GM19395 (cell line): Measurements from ENCODE around the gene BCL2L12.

Experiments used
- ATAC-seq: cut with Tn5 transposase; IDR thresholded peaks from one replicate; pipeline ENCODE4 v1.9.1; 2021; ENCODE audit warnings: mild to moderate bottlenecking, moderate library complexity; ENCODE audit not compliant: unreplicated experiment

Gene BCL2L12

DNA sequence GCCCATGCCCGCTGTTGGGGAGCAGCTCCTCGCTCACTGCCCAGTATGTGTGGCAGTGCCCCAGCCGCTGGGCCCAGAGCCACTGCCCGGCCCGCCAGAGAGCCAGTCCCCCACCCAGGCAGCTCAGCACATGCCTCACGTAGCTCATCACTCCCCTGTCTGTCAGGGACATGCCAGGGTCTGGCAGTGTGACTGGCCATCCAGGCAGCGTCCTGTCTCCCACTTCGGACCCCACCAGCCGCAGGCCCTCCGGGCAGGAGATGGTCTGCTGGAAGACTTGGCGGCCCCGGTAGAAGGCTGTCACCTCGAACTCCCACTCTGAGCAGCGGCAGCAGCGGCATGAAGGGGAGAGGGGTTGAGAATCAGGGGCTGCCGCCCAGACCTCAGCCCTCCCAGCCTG lies 3.7 kb upstream of the BCL2L12 start:
- ATAC-seq, result no peak

DNA sequence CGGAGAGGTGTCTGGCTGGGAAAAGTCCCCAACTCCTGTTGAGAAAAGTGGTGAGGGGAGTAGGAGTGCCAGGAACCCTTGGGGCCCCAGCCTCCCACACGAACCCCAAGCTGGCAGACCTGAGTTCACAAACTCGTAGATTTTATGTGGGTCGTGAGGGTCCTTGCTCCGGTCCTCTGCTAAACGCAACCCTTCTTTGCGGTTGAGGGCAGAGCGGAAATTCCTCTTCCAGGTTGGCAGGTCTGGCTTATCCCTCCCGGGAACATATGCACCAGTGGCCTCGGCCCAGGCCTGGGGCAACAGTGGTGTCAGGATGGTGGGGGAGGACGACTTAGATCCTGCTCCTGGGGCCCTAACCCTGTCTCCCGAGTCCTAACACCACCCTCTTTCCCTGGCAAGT lies 2.5 kb upstream of the BCL2L12 start:
- ATAC-seq, result no peak

GRCh38 chr19:49664171-49665035 lies 1.3 kb upstream of the BCL2L12 start:
- ATAC-seq, result peak; percentile 4

DNA sequence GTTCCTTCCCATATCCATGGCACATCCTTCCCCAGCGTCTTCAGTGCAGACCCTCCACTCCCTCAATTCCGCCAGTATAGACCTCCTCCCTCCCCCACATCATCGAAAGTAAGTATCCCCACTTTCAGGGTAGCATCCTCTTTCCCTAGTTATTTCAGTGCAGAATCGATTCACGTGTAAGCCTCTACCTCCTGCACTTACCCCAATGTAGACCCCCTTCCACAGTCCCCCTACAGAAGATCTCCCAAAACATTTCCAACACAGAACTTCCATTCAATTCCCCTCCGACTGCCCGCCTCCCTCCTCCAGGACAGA lies 740 bp upstream of the BCL2L12 start:
- ATAC-seq, result peak; percentile 1

GRCh38 chr19:49666120-49666444 lies 349 bp downstream of the BCL2L12 start:
- ATAC-seq, result peak; percentile 17

DNA sequence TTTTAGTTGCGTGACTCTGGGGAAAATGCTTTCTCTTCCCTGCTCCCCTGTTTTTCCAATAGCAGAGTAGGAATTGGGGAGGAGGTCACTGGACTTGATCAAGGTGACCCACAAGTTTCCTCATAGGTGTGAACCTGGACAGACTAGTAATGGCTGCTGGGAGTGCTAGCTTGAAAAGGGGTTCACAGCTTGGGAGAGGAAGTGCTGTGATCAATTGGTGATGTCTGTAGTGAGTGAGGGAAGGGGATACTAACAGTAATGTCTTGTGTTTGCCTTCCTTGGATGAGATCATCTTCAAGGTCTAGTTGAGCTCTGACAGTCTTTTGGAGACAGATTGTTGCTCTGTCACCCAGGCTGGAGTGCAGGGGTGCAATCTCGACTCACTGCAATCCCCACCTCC lies 1.7 kb downstream of the BCL2L12 start:
- no peak for ATAC-seq

DNA sequence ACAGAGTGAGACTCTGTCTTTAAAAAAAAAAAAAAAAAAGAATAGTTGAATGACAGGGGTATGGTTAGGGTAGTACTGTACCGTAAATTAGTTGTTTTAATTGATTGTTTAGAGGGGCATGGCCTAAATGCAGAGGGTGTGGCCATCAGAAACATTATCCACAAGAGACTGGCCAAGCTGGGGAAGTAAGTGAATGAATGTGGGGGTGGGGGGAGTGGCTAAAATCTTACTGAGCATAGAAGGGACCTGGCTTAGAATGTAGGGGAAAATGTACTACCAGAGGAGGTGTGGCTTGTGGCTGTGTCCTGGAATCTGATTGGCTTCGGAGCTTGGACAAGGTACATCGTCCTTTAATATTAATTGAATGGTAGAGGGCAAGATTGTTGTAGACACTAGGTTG lies 3.8 kb downstream of the BCL2L12 start:
- ATAC-seq, result no peak

DNA sequence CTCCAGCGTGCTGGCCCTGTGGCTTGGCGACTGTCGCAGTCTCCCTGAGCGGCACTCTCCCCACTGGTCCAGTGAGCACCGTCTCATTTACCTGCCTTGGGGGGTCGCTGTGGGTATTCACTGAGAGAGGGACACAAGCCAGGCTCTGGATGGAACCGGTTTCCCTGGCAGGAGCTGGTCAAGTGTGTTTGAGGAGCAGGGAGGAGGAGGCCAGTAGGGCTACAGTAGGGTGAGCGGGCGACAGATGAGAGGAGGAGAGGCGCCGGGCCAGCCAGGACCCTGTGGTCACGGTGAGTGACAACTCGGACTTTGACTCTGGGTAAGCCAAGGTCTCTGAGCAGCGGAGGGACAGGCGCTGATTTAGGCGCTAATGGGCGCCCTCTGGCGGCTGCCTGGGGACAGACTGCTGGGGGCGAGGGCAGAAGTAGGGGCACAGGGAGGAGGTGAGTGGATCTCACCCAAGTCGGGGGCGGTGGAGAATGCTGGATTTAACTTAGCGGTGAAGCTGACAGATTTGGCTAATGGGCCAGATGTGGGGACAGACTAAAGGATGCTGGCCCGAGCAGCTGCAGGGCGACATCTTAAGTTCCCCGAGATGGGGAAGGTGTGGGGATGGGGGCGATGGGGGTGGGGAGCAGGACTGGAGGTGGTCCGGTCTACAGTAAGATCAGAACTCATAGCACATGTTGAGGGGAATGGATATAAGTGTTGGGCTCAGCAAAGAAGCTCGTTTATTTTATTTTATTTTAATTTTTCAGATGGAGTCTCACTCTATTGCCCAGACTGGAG lies 6.6 kb downstream of the BCL2L12 start:
- ATAC-seq, result no peak

DNA sequence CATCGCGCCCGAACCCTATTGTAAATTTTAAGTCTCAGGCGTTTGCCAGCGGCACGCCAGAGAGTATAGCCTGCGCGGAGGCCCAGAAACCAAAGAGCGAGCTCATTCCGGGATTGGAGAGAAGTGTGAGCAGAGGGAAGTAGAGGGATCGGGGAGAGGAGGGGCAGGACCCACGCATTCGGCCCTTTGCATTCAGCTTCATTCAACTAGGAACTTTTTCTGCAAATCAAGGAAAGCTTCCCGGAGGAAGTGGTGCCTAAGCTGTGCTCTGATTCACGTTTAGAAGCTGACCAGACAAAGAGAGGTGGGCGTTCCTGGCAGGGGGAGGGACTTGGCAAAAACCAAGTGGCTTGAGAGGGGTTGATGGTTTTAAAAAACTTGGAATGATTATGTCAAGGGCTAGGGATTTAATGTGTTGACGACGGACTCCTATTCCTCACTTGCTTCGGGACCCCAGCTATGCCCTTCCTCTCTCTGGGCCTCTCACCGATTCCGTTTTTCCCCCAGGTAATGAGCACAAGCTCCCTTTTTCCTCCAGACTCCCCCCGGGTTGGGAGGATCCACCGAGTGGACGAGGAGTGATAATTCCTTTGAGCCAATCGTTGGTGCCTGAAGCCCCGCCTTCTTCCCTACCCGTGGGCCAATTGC lies 10.5 kb downstream of the BCL2L12 start:
- peak; percentile 32 for ATAC-seq

DNA sequence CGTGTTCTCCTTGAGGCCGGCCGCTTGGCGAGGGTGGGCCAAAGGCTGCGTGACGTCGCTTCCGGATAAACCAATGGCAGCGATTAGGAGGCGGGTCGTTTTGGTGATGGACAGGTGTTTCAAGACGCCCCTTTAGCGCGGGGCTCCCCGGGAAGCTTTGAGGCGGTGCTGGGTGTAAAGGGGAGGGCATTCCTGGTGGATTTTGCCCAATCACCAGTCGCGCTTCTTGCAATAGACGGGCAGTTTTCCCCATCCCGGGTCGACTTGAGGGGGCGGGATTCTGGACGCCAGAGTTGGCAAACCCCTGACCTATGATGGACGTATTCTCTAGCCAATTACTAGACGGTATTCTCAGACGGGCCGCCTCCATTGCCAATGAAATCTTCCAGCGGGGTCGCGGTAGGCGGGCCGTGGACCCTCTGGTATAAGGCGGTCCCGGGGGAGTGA lies 11.1 kb downstream of the BCL2L12 start:
- ATAC-seq, result peak; percentile 66

GRCh38 chr19:49677231-49677900 lies 11.6 kb downstream of the BCL2L12 start, which contains the start of gene PRMT1:
Gene PRMT1, plus strand, starts transcription at chr19:49677271. Its CDS starts 10 bp downstream, at chr19:49677281.
- ATAC-seq, result no peak

DNA sequence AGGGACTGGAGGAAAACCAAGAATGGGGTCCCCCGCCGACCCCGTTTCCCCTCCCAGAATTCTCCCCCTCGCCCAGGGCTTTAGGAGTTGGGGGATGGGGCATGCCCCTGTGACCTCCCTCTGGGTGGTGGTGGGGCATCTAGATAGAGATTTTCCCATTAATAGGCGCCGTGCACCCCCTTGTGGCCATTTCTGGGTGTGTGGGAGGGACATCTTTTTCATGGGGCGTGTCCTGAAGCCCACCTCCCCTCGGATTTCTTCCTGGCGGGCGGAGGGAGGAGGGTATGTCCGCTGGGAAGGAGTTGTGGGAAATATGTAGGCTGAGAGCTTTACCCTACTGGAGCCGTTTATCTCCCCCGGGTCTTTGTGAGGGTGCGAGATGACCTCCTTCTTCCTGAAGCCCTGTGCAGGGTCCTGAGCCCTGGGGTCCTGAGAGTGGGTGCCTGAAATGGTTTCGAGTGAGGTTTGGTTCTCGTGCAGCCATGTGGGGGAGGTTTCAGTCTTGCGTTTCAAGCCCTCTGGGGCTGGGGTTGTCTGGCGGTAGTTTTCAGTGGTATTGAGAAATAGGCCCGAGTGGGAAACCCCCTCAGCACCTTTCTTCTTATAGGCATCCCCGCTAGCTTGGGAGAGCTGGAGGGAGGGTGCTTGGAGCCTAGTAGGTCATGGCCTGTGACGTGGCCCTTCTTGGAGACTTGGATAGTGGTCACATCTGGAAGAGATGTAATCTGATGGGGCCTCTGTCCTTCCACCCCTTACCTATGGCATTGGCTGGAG lies 12.4 kb downstream of the BCL2L12 start:
- ATAC-seq, result no peak

DNA sequence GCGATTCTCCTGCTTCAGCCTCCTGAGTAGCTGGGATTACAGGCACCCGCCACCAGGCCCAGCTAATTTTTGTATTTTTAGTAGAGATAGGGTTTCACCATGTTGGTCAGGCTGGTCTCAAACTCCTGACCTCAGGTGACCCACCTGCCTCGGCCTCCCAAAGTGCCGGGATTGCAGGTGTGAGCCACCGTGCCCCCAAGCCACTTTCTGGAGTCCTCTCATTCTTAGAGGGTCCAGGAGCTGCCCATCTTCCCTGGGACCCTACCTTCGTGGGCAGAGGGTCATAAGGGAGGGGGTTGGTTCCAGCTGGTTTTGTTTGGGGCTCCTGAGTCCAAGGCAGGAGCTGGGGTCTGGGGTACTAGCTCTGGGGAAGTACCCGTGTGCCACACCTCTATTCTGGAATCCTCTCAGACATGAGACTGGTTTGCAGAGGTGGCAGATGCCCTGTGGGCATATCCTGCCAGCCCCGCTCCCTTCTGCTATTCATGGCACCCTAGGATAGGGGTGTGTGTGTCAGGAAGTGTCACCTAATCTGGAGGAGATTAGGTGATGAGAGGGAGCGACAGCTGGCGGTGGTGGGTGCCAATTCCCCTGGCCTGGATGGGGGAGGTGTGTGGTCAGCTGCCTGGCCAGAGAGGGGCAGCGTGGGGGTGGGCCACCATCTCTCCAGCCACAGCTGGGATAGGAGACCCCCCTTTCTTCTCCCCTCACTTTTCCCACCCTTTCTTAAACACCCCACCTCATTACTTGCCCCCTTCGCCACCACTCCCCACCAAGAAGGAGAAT lies 13.4 kb downstream of the BCL2L12 start:
- no peak for ATAC-seq

GRCh38 chr19:49679771-49680413 lies 14.2 kb downstream of the BCL2L12 start:
- no peak for ATAC-seq

- ATAC-seq, result no peak
Observed at GRCh38 chr19:49680421-49681351, 15.0 kb downstream of the BCL2L12 start.

DNA sequence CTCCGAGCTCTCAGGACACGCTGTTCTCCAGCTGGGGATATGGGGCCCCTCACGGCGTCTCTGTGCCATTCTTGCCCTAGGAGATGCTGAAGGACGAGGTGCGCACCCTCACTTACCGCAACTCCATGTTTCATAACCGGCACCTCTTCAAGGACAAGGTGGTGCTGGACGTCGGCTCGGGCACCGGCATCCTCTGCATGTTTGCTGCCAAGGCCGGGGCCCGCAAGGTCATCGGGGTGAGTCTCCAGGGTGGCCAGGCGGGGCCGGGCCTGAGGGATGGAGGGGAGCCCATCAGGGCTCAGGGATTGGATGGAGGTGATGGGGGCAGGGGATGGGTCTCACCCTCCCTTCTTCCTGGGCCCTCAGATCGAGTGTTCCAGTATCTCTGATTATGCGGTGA lies 16.1 kb downstream of the BCL2L12 start:
- ATAC-seq, result no peak

GRCh38 chr19:49682274-49682673 lies 16.5 kb downstream of the BCL2L12 start:
- ATAC-seq, result no peak

DNA sequence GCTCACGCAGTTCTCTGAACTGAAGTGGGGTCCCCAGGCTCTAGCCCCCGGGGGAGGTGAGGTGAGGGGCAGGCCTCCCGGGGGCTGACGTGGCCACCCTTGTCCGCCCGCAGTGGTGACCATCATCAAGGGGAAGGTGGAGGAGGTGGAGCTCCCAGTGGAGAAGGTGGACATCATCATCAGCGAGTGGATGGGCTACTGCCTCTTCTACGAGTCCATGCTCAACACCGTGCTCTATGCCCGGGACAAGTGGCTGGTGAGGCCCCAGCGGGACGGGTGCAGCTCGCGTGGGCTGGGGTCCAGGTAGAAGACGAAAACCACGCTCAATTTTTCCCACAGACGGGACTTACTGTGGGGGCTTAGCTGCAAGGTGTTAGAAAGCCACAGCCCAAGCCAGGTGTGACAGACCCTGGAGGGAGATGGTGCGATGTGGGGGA lies 18.1 kb downstream of the BCL2L12 start:
- no peak for ATAC-seq
